GM23338 (cell line): ENCODE results near the gene SRMS.

Experiments
- EZH2 ChIP-seq: fragments of 200-600 bp; sonication (generic); IDR thresholded peaks from one replicate; pipeline ENCODE4 v1.8.0; 2017; ENCODE audit warnings: antibody characterized with exemption, mild to moderate bottlenecking, low read depth; ENCODE audit not compliant: unreplicated experiment
- EZH2phosphoT487 ChIP-seq: fragments of 200-600 bp; sonication (generic); IDR thresholded peaks from one replicate; pipeline ENCODE4 v1.8.1; 2018; ENCODE audit warnings: antibody characterized with exemption; ENCODE audit not compliant: unreplicated experiment
- JUNB ChIP-seq: IDR thresholded peaks from one replicate; pipeline ENCODE4 v1.6.1; 2016; ENCODE audit warnings: antibody characterized with exemption; ENCODE audit not compliant: unreplicated experiment
- POLR2AphosphoS5 ChIP-seq: IDR thresholded peaks from 2 replicates; pipeline ENCODE4 v1.6.1; 2016; ENCODE audit warnings: antibody characterized with exemption, low read depth
- TF ChIP-seq, protein P1 (sequence below): IDR thresholded peaks from 2 replicates; pipeline ENCODE4 v1.6.1; 2016; ENCODE audit warnings: antibody characterized with exemption
- TF ChIP-seq, protein P2 (sequence below), 2 experiments: fragments of 200-600 bp in 1 of 2; sonication (generic) in 1 of 2; conservative IDR thresholded peaks; 2 replicates each; pipeline versions ENCODE4 v1.5.1 to v1.6.1; 2016 to 2017; ENCODE audit warnings: antibody characterized with exemption in 2 of 2, low read depth in 2 of 2, mild to moderate bottlenecking in 2 of 2, moderate library complexity in 1 of 2
- TF ChIP-seq, protein P3 (sequence below): IDR thresholded peaks from one replicate; pipeline ENCODE4 v1.6.1; 2018; ENCODE audit warnings: antibody characterized with exemption; ENCODE audit not compliant: unreplicated experiment
- TF ChIP-seq, protein P4 (sequence below): fragments of 250-450 bp; sonication (Bioruptor Pico); IDR thresholded peaks from 2 replicates; pipeline ENCODE4 v1.5.0; 2020; ENCODE audit warnings: mild to moderate bottlenecking, moderate library complexity

DNA sequence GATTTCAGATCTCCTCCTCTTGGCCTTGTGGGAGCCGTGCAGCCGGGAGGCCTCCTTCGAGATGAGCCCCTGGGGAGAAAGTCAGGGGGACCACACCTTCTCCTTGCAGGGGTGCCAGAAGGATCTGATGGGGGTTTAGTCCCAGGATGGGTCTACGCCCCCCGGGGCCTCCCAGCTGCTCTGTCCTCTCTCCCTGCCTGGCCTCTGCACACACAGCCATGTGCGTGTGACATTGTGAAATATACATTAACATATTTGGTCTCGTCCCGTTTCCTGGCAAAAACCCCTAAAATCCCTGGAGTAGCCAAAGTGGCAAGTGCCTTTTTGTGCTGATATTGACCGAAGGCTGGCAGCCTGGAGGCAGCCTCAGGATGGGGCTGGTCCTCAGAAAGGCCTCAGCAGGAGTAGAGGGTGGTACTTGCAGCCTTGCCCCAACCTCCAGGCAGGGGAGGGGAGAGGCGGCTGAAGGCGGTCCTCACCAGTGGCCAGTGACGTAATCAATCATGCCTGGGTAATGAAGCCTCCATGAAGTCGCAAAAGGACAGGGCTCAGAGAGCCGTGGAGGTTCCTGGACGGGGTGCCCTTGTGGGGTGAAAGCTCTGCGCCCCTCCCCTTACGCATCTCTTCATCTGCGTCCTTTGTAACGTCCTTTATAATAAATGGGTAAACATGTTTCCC is 31.6 kb upstream of the SRMS start:
- TF ChIP-seq, protein P1, sequence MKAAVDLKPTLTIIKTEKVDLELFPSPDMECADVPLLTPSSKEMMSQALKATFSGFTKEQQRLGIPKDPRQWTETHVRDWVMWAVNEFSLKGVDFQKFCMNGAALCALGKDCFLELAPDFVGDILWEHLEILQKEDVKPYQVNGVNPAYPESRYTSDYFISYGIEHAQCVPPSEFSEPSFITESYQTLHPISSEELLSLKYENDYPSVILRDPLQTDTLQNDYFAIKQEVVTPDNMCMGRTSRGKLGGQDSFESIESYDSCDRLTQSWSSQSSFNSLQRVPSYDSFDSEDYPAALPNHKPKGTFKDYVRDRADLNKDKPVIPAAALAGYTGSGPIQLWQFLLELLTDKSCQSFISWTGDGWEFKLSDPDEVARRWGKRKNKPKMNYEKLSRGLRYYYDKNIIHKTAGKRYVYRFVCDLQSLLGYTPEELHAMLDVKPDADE: no peak
- TF ChIP-seq, protein P2, sequence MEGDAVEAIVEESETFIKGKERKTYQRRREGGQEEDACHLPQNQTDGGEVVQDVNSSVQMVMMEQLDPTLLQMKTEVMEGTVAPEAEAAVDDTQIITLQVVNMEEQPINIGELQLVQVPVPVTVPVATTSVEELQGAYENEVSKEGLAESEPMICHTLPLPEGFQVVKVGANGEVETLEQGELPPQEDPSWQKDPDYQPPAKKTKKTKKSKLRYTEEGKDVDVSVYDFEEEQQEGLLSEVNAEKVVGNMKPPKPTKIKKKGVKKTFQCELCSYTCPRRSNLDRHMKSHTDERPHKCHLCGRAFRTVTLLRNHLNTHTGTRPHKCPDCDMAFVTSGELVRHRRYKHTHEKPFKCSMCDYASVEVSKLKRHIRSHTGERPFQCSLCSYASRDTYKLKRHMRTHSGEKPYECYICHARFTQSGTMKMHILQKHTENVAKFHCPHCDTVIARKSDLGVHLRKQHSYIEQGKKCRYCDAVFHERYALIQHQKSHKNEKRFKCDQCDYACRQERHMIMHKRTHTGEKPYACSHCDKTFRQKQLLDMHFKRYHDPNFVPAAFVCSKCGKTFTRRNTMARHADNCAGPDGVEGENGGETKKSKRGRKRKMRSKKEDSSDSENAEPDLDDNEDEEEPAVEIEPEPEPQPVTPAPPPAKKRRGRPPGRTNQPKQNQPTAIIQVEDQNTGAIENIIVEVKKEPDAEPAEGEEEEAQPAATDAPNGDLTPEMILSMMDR (conservative IDR thresholded peaks at IDR 0.05; ENCODE audit: low read depth in 2 of 2): no peak
- TF ChIP-seq EZH2: no peak
- TF ChIP-seq EZH2phosphoT487: no peak
- TF ChIP-seq, protein P3, sequence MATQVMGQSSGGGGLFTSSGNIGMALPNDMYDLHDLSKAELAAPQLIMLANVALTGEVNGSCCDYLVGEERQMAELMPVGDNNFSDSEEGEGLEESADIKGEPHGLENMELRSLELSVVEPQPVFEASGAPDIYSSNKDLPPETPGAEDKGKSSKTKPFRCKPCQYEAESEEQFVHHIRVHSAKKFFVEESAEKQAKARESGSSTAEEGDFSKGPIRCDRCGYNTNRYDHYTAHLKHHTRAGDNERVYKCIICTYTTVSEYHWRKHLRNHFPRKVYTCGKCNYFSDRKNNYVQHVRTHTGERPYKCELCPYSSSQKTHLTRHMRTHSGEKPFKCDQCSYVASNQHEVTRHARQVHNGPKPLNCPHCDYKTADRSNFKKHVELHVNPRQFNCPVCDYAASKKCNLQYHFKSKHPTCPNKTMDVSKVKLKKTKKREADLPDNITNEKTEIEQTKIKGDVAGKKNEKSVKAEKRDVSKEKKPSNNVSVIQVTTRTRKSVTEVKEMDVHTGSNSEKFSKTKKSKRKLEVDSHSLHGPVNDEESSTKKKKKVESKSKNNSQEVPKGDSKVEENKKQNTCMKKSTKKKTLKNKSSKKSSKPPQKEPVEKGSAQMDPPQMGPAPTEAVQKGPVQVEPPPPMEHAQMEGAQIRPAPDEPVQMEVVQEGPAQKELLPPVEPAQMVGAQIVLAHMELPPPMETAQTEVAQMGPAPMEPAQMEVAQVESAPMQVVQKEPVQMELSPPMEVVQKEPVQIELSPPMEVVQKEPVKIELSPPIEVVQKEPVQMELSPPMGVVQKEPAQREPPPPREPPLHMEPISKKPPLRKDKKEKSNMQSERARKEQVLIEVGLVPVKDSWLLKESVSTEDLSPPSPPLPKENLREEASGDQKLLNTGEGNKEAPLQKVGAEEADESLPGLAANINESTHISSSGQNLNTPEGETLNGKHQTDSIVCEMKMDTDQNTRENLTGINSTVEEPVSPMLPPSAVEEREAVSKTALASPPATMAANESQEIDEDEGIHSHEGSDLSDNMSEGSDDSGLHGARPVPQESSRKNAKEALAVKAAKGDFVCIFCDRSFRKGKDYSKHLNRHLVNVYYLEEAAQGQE: no peak
- TF ChIP-seq POLR2AphosphoS5: no peak
- TF ChIP-seq, protein P4, sequence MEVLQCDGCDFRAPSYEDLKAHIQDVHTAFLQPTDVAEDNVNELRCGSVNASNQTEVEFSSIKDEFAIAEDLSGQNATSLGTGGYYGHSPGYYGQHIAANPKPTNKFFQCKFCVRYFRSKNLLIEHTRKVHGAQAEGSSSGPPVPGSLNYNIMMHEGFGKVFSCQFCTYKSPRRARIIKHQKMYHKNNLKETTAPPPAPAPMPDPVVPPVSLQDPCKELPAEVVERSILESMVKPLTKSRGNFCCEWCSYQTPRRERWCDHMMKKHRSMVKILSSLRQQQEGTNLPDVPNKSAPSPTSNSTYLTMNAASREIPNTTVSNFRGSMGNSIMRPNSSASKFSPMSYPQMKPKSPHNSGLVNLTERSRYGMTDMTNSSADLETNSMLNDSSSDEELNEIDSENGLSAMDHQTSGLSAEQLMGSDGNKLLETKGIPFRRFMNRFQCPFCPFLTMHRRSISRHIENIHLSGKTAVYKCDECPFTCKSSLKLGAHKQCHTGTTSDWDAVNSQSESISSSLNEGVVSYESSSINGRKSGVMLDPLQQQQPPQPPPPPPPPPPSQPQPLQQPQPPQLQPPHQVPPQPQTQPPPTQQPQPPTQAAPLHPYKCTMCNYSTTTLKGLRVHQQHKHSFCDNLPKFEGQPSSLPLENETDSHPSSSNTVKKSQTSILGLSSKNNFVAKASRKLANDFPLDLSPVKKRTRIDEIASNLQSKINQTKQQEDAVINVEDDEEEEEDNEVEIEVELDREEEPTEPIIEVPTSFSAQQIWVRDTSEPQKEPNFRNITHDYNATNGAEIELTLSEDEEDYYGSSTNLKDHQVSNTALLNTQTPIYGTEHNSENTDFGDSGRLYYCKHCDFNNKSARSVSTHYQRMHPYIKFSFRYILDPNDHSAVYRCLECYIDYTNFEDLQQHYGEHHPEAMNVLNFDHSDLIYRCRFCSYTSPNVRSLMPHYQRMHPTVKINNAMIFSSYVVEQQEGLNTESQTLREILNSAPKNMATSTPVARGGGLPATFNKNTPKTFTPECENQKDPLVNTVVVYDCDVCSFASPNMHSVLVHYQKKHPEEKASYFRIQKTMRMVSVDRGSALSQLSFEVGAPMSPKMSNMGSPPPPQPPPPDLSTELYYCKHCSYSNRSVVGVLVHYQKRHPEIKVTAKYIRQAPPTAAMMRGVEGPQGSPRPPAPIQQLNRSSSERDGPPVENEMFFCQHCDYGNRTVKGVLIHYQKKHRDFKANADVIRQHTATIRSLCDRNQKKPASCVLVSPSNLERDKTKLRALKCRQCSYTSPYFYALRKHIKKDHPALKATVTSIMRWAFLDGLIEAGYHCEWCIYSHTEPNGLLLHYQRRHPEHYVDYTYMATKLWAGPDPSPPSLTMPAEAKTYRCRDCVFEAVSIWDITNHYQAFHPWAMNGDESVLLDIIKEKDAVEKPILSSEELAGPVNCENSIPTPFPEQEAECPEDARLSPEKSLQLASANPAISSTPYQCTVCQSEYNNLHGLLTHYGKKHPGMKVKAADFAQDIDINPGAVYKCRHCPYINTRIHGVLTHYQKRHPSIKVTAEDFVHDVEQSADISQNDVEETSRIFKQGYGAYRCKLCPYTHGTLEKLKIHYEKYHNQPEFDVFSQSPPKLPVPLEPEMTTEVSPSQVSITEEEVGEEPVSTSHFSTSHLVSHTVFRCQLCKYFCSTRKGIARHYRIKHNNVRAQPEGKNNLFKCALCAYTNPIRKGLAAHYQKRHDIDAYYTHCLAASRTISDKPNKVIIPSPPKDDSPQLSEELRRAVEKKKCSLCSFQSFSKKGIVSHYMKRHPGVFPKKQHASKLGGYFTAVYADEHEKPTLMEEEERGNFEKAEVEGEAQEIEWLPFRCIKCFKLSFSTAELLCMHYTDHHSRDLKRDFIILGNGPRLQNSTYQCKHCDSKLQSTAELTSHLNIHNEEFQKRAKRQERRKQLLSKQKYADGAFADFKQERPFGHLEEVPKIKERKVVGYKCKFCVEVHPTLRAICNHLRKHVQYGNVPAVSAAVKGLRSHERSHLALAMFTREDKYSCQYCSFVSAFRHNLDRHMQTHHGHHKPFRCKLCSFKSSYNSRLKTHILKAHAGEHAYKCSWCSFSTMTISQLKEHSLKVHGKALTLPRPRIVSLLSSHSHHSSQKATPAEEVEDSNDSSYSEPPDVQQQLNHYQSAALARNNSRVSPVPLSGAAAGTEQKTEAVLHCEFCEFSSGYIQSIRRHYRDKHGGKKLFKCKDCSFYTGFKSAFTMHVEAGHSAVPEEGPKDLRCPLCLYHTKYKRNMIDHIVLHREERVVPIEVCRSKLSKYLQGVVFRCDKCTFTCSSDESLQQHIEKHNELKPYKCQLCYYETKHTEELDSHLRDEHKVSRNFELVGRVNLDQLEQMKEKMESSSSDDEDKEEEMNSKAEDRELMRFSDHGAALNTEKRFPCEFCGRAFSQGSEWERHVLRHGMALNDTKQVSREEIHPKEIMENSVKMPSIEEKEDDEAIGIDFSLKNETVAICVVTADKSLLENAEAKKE (CRISPR knock-in tag): no peak
- no peak for TF ChIP-seq JUNB
